Left renal cortex interstitium (tissue), 4 donors: ENCODE measurements around the gene CAVIN1. TPM values are rescaled to one million over a fixed set of nuclear protein-coding genes. Genes with fewer than 3 reads are reported as not detected.
A peak's percentile ranks its signal among the peaks of the same experiment; 100 is the strongest.
"Not testable (repeated sequence)": the region's sequence is repeated elsewhere in the genome, so short reads cannot be mapped to it uniquely, and the experiment has no call there.

Experiments used
- DNase-seq, 4 donors: peaks; one replicate each; pipeline ENCODE4 v3.0.0-alpha.2; 2013; ENCODE audit warnings: low read depth in 4 of 4, low spot score in 2 of 4, missing footprints in 1 of 4
- polyA plus RNA-seq, 4 donors: library from polyadenylated mRNA; unstranded; fragments of 120-200 nt; gene quantifications; one replicate each; pipeline ENCODE4 v1.2.1, GENCODE V29; 2013; ENCODE audit not compliant: insufficient read length in 4 of 4

CAVIN1 gene
- polyA plus RNA-seq, 4 donors: 58.0 to 85.6 (median 68.6) TPM

GRCh38 chr17:42406615-42407288 is 16.3 kb downstream of the CAVIN1 start:
- DNase-seq: no peak

GRCh38 chr17:42405963-42406495 is 17.0 kb downstream of the CAVIN1 start:
- no peak for DNase-seq

GRCh38 chr17:42405076-42405475 is 18.0 kb downstream of the CAVIN1 start:
- no peak for DNase-seq

- no peak for DNase-seq
These were observed 18.6 kb downstream of the CAVIN1 start for GRCh38 chr17:42404326-42405055.

GRCh38 chr17:42403150-42403549 is 19.9 kb downstream of the CAVIN1 start:
- no peak for DNase-seq

GRCh38 chr17:42402117-42402516 is 20.9 kb downstream of the CAVIN1 start:
- no peak for DNase-seq

GRCh38 chr17:42400844-42401375 is 22.1 kb downstream of the CAVIN1 start:
- DNase-seq: not testable (repeated sequence)

GRCh38 chr17:42399948-42400843 is 22.9 kb downstream of the CAVIN1 start:
- DNase-seq: no peak

- no peak for DNase-seq
These were observed 23.9 kb downstream of the CAVIN1 start for GRCh38 chr17:42399121-42399520.

- not testable (repeated sequence) for DNase-seq
These were observed 27.5 kb downstream of the CAVIN1 start for GRCh38 chr17:42395601-42396000.

- DNase-seq: no peak
These were observed 28.2 kb downstream of the CAVIN1 start for GRCh38 chr17:42394838-42395237.

GRCh38 chr17:42392692-42393415 is 30.2 kb downstream of the CAVIN1 start:
- no peak for DNase-seq

GRCh38 chr17:42391439-42391838 is 31.6 kb downstream of the CAVIN1 start:
- not testable (repeated sequence) for DNase-seq

- no peak for DNase-seq
These were observed 33.2 kb downstream of the CAVIN1 start for GRCh38 chr17:42389899-42390298.

- no peak for DNase-seq
These were observed 34.0 kb downstream of the CAVIN1 start for GRCh38 chr17:42389135-42389417.

GRCh38 chr17:42388381-42389134 is 34.5 kb downstream of the CAVIN1 start, which contains the start of gene STAT3:
STAT3 (minus strand) TSS chr17:42388442; CDS start chr17:42348516, 39,926 bp downstream.
- peak; percentile 100 for DNase-seq

GRCh38 chr17:42387661-42388380 is 35.2 kb downstream of the CAVIN1 start:
- DNase-seq: no peak

- DNase-seq: no peak
These were observed 36.0 kb downstream of the CAVIN1 start for GRCh38 chr17:42386777-42387657.
